HG03135 (cell line): ENCODE results near the gene UNC5A.
"Not testable (repeated sequence)": the region's sequence is repeated elsewhere in the genome, so short reads cannot be mapped to it uniquely, and the experiment has no call there.

Source experiments
- ATAC-seq: cut with Tn5 transposase; IDR thresholded peaks from one replicate; pipeline ENCODE4 v1.9.1; 2021; ENCODE audit warnings: mild to moderate bottlenecking, moderate library complexity; ENCODE audit not compliant: unreplicated experiment

Gene UNC5A

GRCh38 chr5:176861276-176861675 is 50.9 kb downstream of the UNC5A start:
- ATAC-seq: no peak

GRCh38 chr5:176862330-176862995 is 52.1 kb downstream of the UNC5A start:
- ATAC-seq: no peak

- ATAC-seq: no peak
Observed at GRCh38 chr5:176863041-176863764, 52.8 kb downstream of the UNC5A start.

GRCh38 chr5:176863765-176864098 is 53.4 kb downstream of the UNC5A start:
- ATAC-seq: no peak

- ATAC-seq: no peak
Observed at GRCh38 chr5:176864755-176865154, 54.4 kb downstream of the UNC5A start.

- ATAC-seq: no peak
Observed at GRCh38 chr5:176865964-176866363, 55.6 kb downstream of the UNC5A start.

- ATAC-seq: no peak
Observed at GRCh38 chr5:176866707-176867310, 56.5 kb downstream of the UNC5A start.

GRCh38 chr5:176868126-176868525 is 57.8 kb downstream of the UNC5A start:
- ATAC-seq: no peak

- ATAC-seq: no peak
Observed at GRCh38 chr5:176868731-176869130, 58.4 kb downstream of the UNC5A start.

GRCh38 chr5:176869501-176870109 is 59.2 kb downstream of the UNC5A start:
- no peak for ATAC-seq

GRCh38 chr5:176870110-176870591 is 59.8 kb downstream of the UNC5A start:
- no peak for ATAC-seq

GRCh38 chr5:176870644-176871043 is 60.3 kb downstream of the UNC5A start:
- ATAC-seq: not testable (repeated sequence)

- not testable (repeated sequence) for ATAC-seq
Observed at GRCh38 chr5:176872586-176872985, 62.2 kb downstream of the UNC5A start.

GRCh38 chr5:176873011-176873410 is 62.7 kb downstream of the UNC5A start:
- not testable (repeated sequence) for ATAC-seq

- ATAC-seq: no peak
Observed at GRCh38 chr5:176873541-176874172, 63.3 kb downstream of the UNC5A start.

- ATAC-seq: no peak
Observed at GRCh38 chr5:176874198-176874780, 63.9 kb downstream of the UNC5A start.

GRCh38 chr5:176875014-176875550 is 64.7 kb downstream of the UNC5A start:
- ATAC-seq: no peak

- ATAC-seq: no peak
Observed at GRCh38 chr5:176875783-176876505, 65.6 kb downstream of the UNC5A start.

GRCh38 chr5:176876506-176877431 is 66.4 kb downstream of the UNC5A start:
- no peak for ATAC-seq
